Measurements from ENCODE around the gene SNTA1.
"Not testable (repeated sequence)": the region's sequence is repeated elsewhere in the genome, so short reads cannot be mapped to it uniquely, and the experiment has no call there.

DNA sequence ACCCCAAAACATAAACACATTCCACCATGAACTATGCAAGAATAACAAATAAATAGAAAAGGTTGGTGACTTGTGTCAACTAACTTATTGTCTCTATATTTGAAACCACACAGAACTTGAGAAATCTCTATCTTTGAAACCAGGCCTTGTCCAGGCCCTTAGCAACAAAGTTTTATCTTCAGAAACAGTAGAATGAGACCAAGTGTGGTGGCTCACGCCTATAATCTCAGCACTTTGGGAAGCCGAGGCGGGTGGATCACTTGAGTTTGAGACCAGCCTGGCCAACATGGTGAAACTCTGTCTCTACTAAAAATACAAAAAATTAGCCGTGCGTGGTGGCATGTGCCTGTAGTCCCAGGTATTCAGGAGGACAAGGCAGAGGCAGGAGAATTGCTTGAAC is 39.6 kb upstream of the SNTA1 start:
- not testable (repeated sequence) for TF ChIP-seq POLR2A (IDR thresholded peaks at IDR 0.05)
- TF ChIP-seq, protein P1, sequence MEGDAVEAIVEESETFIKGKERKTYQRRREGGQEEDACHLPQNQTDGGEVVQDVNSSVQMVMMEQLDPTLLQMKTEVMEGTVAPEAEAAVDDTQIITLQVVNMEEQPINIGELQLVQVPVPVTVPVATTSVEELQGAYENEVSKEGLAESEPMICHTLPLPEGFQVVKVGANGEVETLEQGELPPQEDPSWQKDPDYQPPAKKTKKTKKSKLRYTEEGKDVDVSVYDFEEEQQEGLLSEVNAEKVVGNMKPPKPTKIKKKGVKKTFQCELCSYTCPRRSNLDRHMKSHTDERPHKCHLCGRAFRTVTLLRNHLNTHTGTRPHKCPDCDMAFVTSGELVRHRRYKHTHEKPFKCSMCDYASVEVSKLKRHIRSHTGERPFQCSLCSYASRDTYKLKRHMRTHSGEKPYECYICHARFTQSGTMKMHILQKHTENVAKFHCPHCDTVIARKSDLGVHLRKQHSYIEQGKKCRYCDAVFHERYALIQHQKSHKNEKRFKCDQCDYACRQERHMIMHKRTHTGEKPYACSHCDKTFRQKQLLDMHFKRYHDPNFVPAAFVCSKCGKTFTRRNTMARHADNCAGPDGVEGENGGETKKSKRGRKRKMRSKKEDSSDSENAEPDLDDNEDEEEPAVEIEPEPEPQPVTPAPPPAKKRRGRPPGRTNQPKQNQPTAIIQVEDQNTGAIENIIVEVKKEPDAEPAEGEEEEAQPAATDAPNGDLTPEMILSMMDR (IDR thresholded peaks at IDR 0.05 in 8 of 11, conservative IDR thresholded peaks at IDR 0.05 in 3 of 11) = not testable (repeated sequence)

Data from spleen (tissue), 7 donors.